DND-41 (cell line): ENCODE measurements around the gene ESAM.

Source experiments
- ATAC-seq: fragments of 200-7000 bp; cut with Tn5 transposase; 3 replicates; pipeline ENCODE4 v1.9.1; 2021; ENCODE audit warnings: low read depth; ENCODE audit not compliant: insufficient read depth
- DNase-seq: peaks from one replicate; pipeline ENCODE4 v3.0.0-alpha.2; 2020
- H2AFZ ChIP-seq: 2 replicates; pipeline ENCODE4 v1.6.0; 2012; ENCODE audit warnings: low read depth, low read length
- H3K27ac ChIP-seq: 2 replicates; pipeline ENCODE4 v1.5.1; 2012; ENCODE audit warnings: low read length, inconsistent platforms
- H3K27me3 ChIP-seq: fragments of 200-600 bp; sonication (generic); 2 replicates; pipeline ENCODE4 v1.6.0; 2012; ENCODE audit warnings: low read length, mild to moderate bottlenecking, inconsistent platforms; ENCODE audit not compliant: insufficient read depth, poor library complexity
- H3K36me3 ChIP-seq: 2 replicates; pipeline ENCODE4 v1.5.1; 2012; ENCODE audit warnings: low read length, inconsistent platforms; ENCODE audit not compliant: insufficient read depth
- H3K4me1 ChIP-seq: 2 replicates; pipeline ENCODE4 v1.5.1; 2012; ENCODE audit warnings: mild to moderate bottlenecking, low read length; ENCODE audit not compliant: insufficient read depth
- H3K4me2 ChIP-seq: 2 replicates; pipeline ENCODE4 v1.6.0; 2012; ENCODE audit warnings: mild to moderate bottlenecking, moderate library complexity, low read length, inconsistent platforms; ENCODE audit not compliant: insufficient read depth
- H3K4me3 ChIP-seq, 2 experiments: fragments of 200-600 bp in 1 of 2; shearing (Covaris generic) in 1 of 2; 2 replicates each; pipeline ENCODE4 v1.5.1; 2012 to 2016; ENCODE audit warnings: inconsistent platforms in 2 of 2, low read length in 2 of 2, mild to moderate bottlenecking in 2 of 2, low read depth in 1 of 2, moderate library complexity in 1 of 2
- H3K79me2 ChIP-seq: 2 replicates; pipeline ENCODE4 v1.6.0; 2012; ENCODE audit warnings: low read length, inconsistent platforms; ENCODE audit not compliant: insufficient read depth
- H3K9ac ChIP-seq: 2 replicates; pipeline ENCODE4 v1.6.0; 2012; ENCODE audit warnings: low read depth, mild to moderate bottlenecking, inconsistent platforms, low read length, moderate library complexity
- H3K9me3 ChIP-seq: 2 replicates; pipeline ENCODE4 v1.5.1; 2012; ENCODE audit warnings: low read length, moderate library complexity, mild to moderate bottlenecking, inconsistent platforms; ENCODE audit not compliant: insufficient read depth, severe bottlenecking
- H4K20me1 ChIP-seq: 2 replicates; pipeline ENCODE4 v1.6.0; 2012; ENCODE audit warnings: low read length; ENCODE audit not compliant: insufficient read depth
- CTCF ChIP-seq: IDR thresholded peaks from 2 replicates; pipeline ENCODE4 v1.5.1; 2012; ENCODE audit warnings: borderline replicate concordance, low read length, moderate library complexity, mild to moderate bottlenecking; ENCODE audit not compliant: poor library complexity, severe bottlenecking; ENCODE audit errors: extremely low read depth
- EZH2 ChIP-seq: IDR thresholded peaks from 3 replicates; pipeline ENCODE4 v1.6.1; 2012; ENCODE audit warnings: borderline replicate concordance, low read depth, mild to moderate bottlenecking, moderate library complexity, low read length, inconsistent platforms; ENCODE audit not compliant: severe bottlenecking

ESAM gene

GRCh38 chr11:124743050-124743449 is 19.0 kb downstream of the ESAM start:
- Histone ChIP-seq H2AFZ (no peak overlapping the region), H3K4me2 (no peak overlapping the region)

DNA sequence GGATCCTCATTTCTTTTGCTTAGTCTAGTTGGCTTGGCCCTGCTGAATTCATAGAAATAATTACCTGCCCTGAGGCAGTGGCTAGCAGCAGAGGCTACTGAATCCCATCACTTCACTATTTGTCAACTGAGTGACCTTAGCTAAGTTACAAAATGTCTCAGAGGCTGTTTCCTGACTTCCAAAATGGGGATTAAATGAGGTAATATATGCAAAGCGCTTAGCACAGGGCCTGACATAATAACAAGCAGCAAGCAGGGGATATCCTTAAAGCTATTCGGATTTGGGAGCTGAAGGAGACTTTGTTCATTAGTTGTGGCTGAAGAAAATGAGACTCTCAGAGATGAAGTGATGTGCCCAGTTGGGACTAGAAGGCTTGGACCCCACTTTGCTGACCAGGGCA is 19.5 kb downstream of the ESAM start:
- H3K27me3 ChIP-seq = peaks cover 25% of the 10 kb centered on the region
- TF ChIP-seq CTCF = no peak
- TF ChIP-seq EZH2 = no peak
- H3K36me3 ChIP-seq = no peaks in the 10 kb centered on the region

More at GRCh38 chr11:124743050-124743449, 19.0 kb downstream of the ESAM start:
- DNase-seq (no peak), ATAC-seq (no peak)
- Histone ChIP-seq H3K9me3 (no peaks in the 10 kb centered on the region), H3K27ac (no peak overlapping the region), H3K4me3 (no peak overlapping the region), H3K27me3 (peaks cover 25% of the 10 kb centered on the region), H3K79me2 (no peaks in the 10 kb centered on the region), H3K36me3 (no peaks in the 10 kb centered on the region), H3K9ac (no peak overlapping the region), H4K20me1 (peaks cover 7% of the 10 kb centered on the region; the same call in 1 of the 2 replicates), H3K4me1 (no peaks in the 10 kb centered on the region)
- TF ChIP-seq CTCF = no peak
- no peak for TF ChIP-seq EZH2

DNA sequence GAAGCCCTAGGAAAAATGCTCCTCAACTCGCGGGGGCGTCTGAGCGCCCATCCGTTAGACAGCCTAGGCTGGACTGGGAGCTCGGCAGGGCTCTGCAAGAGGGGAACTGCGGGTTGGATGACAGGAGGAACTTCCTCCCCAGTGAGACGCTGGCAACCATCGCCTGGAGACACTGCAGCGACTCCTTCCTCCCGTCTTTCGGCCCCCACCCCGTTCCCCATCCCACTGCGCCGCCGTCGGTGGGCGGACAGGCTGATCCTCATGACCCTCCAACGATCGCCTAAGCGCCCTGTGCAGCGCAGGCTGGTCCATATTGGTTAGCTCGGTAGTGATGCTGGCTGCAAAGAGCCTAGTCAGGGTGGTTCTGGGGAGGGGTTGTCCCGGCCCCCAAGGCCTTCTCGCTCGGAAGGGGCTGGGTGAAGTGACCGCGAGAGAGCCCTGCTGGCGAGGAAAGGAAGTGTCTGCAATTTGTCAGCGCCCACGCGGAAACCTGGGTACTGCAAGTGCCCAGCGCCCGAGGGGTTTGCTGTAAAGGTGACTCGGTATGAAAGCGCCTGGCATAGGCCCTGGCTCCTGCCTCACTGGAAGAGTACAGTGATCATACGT is 21.7 kb downstream of the ESAM start:
- Histone ChIP-seq H3K9me3 (no peaks in the 10 kb centered on the region), H3K27me3 (peaks cover 28% of the 10 kb centered on the region), H3K4me3 (no peak overlapping the region), H2AFZ (no peak overlapping the region), H4K20me1 (peaks cover 7% of the 10 kb centered on the region; the same call in 1 of the 2 replicates), H3K4me1 (no peaks in the 10 kb centered on the region), H3K9ac (no peak overlapping the region), H3K79me2 (no peaks in the 10 kb centered on the region), H3K4me2 (no peak overlapping the region), H3K36me3 (no peaks in the 10 kb centered on the region), H3K27ac (no peak overlapping the region)
- no peak for DNase-seq
- ATAC-seq = no peak
- TF ChIP-seq CTCF = no peak
- no peak for TF ChIP-seq EZH2

More for the DNA sequence above, 19.5 kb downstream of the ESAM start:
- ATAC-seq (no peak), DNase-seq (no peak)
- H3K79me2 ChIP-seq = no peaks in the 10 kb centered on the region
- H4K20me1 ChIP-seq = peaks cover 7% of the 10 kb centered on the region; the same call in 1 of the 2 replicates
- H3K4me2 ChIP-seq = no peak overlapping the region
- no peak overlapping the region for H3K27ac ChIP-seq
- no peak overlapping the region for H2AFZ ChIP-seq
- no peak overlapping the region for H3K4me3 ChIP-seq
- no peak overlapping the region for H3K9ac ChIP-seq
- H3K4me1 ChIP-seq = no peaks in the 10 kb centered on the region
- no peaks in the 10 kb centered on the region for H3K9me3 ChIP-seq
